Measurements from ENCODE around the gene DLGAP4. TPM values are rescaled to one million over a fixed set of nuclear protein-coding genes. Genes with fewer than 3 reads are reported as not detected.

The DLGAP4 gene
- total and polyA plus RNA-seq, 10 of the 15 experiments (the other 5 are each of a cell fraction or from before 2014, with no cell fraction given): 0.42 to 43.3 (median 19.0) TPM

DNA sequence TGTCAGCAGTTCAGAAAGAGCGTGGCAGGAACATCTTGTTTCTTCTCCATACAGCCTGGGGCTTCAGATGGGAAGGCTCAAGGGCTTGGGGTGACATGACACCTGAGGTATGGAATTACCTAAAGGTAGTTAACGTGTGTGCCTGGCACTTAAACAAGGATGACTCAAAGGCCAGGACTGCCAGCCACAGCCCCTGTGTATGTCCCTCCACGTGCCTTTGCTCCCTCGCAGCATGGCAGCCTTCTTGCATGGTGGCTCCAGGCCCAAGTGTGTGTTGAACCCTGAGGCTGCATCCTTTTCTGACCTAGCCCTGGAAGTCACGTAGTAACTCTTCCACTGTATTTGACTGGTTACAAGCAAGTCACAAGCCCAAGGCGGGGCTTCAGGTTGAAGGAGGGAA, 201.6 kb downstream of the DLGAP4 start:
- no peaks in the 10 kb centered on the region for H4K20me1 ChIP-seq (ENCODE audit: control insufficient read depth, insufficient read depth)
- no peak overlapping the region for H3K9ac ChIP-seq (ENCODE audit: control insufficient read depth, insufficient read depth, low read length)
- H3K9me3 ChIP-seq (replicated peaks; ENCODE audit: control insufficient read depth, insufficient read depth, low read length): no peaks in the 10 kb centered on the region
- SMC1A ChIA-PET (ENCODE audit: uncharacterized antibody, unreplicated experiment): no interaction called here
- intact Hi-C loops (cut with micrococcal nuclease; ENCODE audit: unreplicated experiment) (no loop called here), in situ Hi-C loops (cut with MboI) (no loop called here)
- no peak for DNase-seq (ENCODE audit: low read depth, low spot score)
- no peaks in the 10 kb centered on the region for H3K4me1 ChIP-seq (ENCODE audit: control insufficient read depth, insufficient read depth, low read length)
- no peak overlapping the region for H2AFZ ChIP-seq (ENCODE audit: control insufficient read depth, low read depth, low read length)
- no peak for ATAC-seq
- CTCF ChIA-PET: no interaction called here
- no peak for FAIRE-seq
- no peaks in the 10 kb centered on the region for H3K27me3 ChIP-seq (replicated peaks in 1 of 2; ENCODE audit: control insufficient read depth in 2 of 2, insufficient read depth in 2 of 2, low read length in 1 of 2)
- H3K27ac ChIP-seq (ENCODE audit: control insufficient read depth, insufficient read depth): no peak overlapping the region
- RAD21 ChIA-PET (ENCODE audit: unreplicated experiment): no interaction called here
- POLR2A ChIA-PET: no interaction called here
- no TSS peak for BruUV-seq (replicated peaks)
- H3K4me2 ChIP-seq (ENCODE audit: control insufficient read depth, insufficient read depth): no peak overlapping the region
- H3K36me3 ChIP-seq (ENCODE audit: control insufficient read depth in 2 of 2, insufficient read depth in 2 of 2, low read length in 1 of 2): peaks cover 0 to 5% of the 10 kb centered on the region in 2 experiments; a peak in 2 of 4 replicates
- no peak overlapping the region for H3K4me3 ChIP-seq
- H3K79me2 ChIP-seq (ENCODE audit: control insufficient read depth, insufficient read depth, low read length): no peaks in the 10 kb centered on the region
- 95% methylated on average over 6 of the region's 6 CpGs for WGBS (ENCODE audit: insufficient coverage, insufficient replicate concordance, low lambda C conversion rate, missing lambda C conversion rate)
- no peak for TF ChIP-seq RCOR1 (conservative IDR thresholded peaks at IDR 0.05; ENCODE audit: low read depth, low read length)
- TF ChIP-seq RUNX3 (IDR thresholded peaks at IDR 0.05; ENCODE audit: low read length): no peak
- no peak for TF ChIP-seq PKNOX1 (IDR thresholded peaks at IDR 0.05)
- TF ChIP-seq EGR1 (IDR thresholded peaks at IDR 0.05; ENCODE audit: borderline replicate concordance in 1 of 2, low read depth in 2 of 2, low read length in 2 of 2): no peak
- TF ChIP-seq ZNF384 (IDR thresholded peaks at IDR 0.05; ENCODE audit: borderline replicate concordance, low read depth, low read length): no peak
- TF ChIP-seq, protein P1, sequence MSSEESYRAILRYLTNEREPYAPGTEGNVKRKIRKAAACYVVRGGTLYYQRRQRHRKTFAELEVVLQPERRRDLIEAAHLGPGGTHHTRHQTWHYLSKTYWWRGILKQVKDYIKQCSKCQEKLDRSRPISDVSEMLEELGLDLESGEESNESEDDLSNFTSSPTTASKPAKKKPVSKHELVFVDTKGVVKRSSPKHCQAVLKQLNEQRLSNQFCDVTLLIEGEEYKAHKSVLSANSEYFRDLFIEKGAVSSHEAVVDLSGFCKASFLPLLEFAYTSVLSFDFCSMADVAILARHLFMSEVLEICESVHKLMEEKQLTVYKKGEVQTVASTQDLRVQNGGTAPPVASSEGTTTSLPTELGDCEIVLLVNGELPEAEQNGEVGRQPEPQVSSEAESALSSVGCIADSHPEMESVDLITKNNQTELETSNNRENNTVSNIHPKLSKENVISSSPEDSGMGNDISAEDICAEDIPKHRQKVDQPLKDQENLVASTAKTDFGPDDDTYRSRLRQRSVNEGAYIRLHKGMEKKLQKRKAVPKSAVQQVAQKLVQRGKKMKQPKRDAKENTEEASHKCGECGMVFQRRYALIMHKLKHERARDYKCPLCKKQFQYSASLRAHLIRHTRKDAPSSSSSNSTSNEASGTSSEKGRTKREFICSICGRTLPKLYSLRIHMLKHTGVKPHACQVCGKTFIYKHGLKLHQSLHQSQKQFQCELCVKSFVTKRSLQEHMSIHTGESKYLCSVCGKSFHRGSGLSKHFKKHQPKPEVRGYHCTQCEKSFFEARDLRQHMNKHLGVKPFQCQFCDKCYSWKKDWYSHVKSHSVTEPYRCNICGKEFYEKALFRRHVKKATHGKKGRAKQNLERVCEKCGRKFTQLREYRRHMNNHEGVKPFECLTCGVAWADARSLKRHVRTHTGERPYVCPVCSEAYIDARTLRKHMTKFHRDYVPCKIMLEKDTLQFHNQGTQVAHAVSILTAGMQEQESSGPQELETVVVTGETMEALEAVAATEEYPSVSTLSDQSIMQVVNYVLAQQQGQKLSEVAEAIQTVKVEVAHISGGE (CRISPR knock-in tag; IDR thresholded peaks at IDR 0.05): no peak
- no peak for TF ChIP-seq CREB1 (IDR thresholded peaks at IDR 0.05; ENCODE audit: low read depth)
- TF ChIP-seq SREBF1 (IDR thresholded peaks at IDR 0.05; ENCODE audit: low read length): no peak
- TF ChIP-seq, protein P2, sequence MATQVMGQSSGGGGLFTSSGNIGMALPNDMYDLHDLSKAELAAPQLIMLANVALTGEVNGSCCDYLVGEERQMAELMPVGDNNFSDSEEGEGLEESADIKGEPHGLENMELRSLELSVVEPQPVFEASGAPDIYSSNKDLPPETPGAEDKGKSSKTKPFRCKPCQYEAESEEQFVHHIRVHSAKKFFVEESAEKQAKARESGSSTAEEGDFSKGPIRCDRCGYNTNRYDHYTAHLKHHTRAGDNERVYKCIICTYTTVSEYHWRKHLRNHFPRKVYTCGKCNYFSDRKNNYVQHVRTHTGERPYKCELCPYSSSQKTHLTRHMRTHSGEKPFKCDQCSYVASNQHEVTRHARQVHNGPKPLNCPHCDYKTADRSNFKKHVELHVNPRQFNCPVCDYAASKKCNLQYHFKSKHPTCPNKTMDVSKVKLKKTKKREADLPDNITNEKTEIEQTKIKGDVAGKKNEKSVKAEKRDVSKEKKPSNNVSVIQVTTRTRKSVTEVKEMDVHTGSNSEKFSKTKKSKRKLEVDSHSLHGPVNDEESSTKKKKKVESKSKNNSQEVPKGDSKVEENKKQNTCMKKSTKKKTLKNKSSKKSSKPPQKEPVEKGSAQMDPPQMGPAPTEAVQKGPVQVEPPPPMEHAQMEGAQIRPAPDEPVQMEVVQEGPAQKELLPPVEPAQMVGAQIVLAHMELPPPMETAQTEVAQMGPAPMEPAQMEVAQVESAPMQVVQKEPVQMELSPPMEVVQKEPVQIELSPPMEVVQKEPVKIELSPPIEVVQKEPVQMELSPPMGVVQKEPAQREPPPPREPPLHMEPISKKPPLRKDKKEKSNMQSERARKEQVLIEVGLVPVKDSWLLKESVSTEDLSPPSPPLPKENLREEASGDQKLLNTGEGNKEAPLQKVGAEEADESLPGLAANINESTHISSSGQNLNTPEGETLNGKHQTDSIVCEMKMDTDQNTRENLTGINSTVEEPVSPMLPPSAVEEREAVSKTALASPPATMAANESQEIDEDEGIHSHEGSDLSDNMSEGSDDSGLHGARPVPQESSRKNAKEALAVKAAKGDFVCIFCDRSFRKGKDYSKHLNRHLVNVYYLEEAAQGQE (IDR thresholded peaks at IDR 0.05; ENCODE audit: low read depth, low read length): no peak
- TF ChIP-seq NR2F1 (conservative IDR thresholded peaks at IDR 0.05): no peak
- TF ChIP-seq, protein P3, sequence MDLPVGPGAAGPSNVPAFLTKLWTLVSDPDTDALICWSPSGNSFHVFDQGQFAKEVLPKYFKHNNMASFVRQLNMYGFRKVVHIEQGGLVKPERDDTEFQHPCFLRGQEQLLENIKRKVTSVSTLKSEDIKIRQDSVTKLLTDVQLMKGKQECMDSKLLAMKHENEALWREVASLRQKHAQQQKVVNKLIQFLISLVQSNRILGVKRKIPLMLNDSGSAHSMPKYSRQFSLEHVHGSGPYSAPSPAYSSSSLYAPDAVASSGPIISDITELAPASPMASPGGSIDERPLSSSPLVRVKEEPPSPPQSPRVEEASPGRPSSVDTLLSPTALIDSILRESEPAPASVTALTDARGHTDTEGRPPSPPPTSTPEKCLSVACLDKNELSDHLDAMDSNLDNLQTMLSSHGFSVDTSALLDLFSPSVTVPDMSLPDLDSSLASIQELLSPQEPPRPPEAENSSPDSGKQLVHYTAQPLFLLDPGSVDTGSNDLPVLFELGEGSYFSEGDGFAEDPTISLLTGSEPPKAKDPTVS (IDR thresholded peaks at IDR 0.05; ENCODE audit: low read depth, low read length): no peak
- TF ChIP-seq CHD4 (IDR thresholded peaks at IDR 0.05): no peak
- no peak for TF ChIP-seq MTA2 (IDR thresholded peaks at IDR 0.05; ENCODE audit: low read depth)
- no peak for TF ChIP-seq RFX5 (IDR thresholded peaks at IDR 0.05; ENCODE audit: low read depth, low read length)
- no peak for TF ChIP-seq PML (IDR thresholded peaks at IDR 0.05; ENCODE audit: low read length)
- TF ChIP-seq SRF (IDR thresholded peaks at IDR 0.05; ENCODE audit: low read depth in 2 of 2, low read length in 2 of 2): no peak

All from GM12878 (cell line).